Loucy (cell line): Measurements from ENCODE around the gene DTL.

ENCODE experiments used
- H2AFZ ChIP-seq: fragments of 200-600 bp; sonication (generic); 2 replicates; pipeline ENCODE4 v1.6.0; 2016; ENCODE audit warnings: antibody characterized with exemption, mild to moderate bottlenecking, low read length, moderate library complexity
- H3F3A ChIP-seq: fragments of 200-600 bp; 2 replicates; pipeline ENCODE4 v1.6.0; 2016; ENCODE audit warnings: antibody characterized with exemption, low read depth, mild to moderate bottlenecking
- H3K27me3 ChIP-seq: fragments of 200-600 bp; sonication (generic); 2 replicates; pipeline ENCODE4 v1.6.1; 2014; ENCODE audit warnings: low read length, mild to moderate bottlenecking; ENCODE audit not compliant: insufficient read depth, poor library complexity, severe bottlenecking
- H3K36me3 ChIP-seq: fragments of 200-600 bp; sonication (generic); 2 replicates; pipeline ENCODE4 v1.6.1; 2016; ENCODE audit warnings: low read length; ENCODE audit not compliant: insufficient read depth
- H3K4me1 ChIP-seq: fragments of 200-600 bp; sonication (generic); 2 replicates; pipeline ENCODE4 v1.5.1; 2014; ENCODE audit warnings: low read length, mild to moderate bottlenecking; ENCODE audit not compliant: insufficient read depth, poor library complexity, severe bottlenecking
- H3K4me2 ChIP-seq: fragments of 200-600 bp; sonication (generic); 2 replicates; pipeline ENCODE4 v1.6.0; 2014; ENCODE audit warnings: antibody characterized with exemption, low read length, low read depth, mild to moderate bottlenecking; ENCODE audit not compliant: poor library complexity, severe bottlenecking
- H3K4me3 ChIP-seq: fragments of 200-600 bp; sonication (generic); 2 replicates; pipeline ENCODE4 v1.5.1; 2014; ENCODE audit warnings: low read length, mild to moderate bottlenecking, mixed read lengths; ENCODE audit not compliant: poor library complexity, severe bottlenecking
- H3K79me2 ChIP-seq: fragments of 200-600 bp; sonication (generic); 2 replicates; pipeline ENCODE4 v1.6.1; 2014; ENCODE audit warnings: low read length; ENCODE audit not compliant: insufficient read depth
- H3K9ac ChIP-seq: fragments of 200-600 bp; sonication (generic); 2 replicates; pipeline ENCODE4 v1.6.0; 2014; ENCODE audit warnings: mild to moderate bottlenecking, low read depth, low read length, moderate library complexity; ENCODE audit not compliant: poor library complexity, severe bottlenecking
- H3K9me2 ChIP-seq: fragments of 200-600 bp; sonication (generic); replicated peaks from 2 replicates; pipeline ENCODE4 v1.6.1; 2016; ENCODE audit warnings: low read depth, low read length, mixed read lengths
- H3K9me3 ChIP-seq: fragments of 200-600 bp; sonication (generic); 2 replicates; pipeline ENCODE4 v1.6.1; 2014; ENCODE audit warnings: mild to moderate bottlenecking, antibody characterized with exemption, low read length, low read depth; ENCODE audit not compliant: insufficient read depth
- H4K20me1 ChIP-seq: fragments of 200-600 bp; sonication (generic); 2 replicates; pipeline ENCODE4 v1.6.0; 2014; ENCODE audit warnings: antibody characterized with exemption, low read length, mild to moderate bottlenecking; ENCODE audit not compliant: insufficient read depth, poor library complexity, severe bottlenecking
- EZH2phosphoT487 ChIP-seq: fragments of 200-600 bp; IDR thresholded peaks from 2 replicates; pipeline ENCODE4 v1.6.1; 2018; ENCODE audit warnings: antibody characterized with exemption, mild to moderate bottlenecking, moderate library complexity, borderline replicate concordance
- TF ChIP-seq, protein P1 (sequence below): fragments of 200-600 bp; sonication (generic); conservative IDR thresholded peaks from 2 replicates; pipeline ENCODE4 v1.5.1; 2014; ENCODE audit warnings: mild to moderate bottlenecking, antibody characterized with exemption, low read length

Gene DTL

DNA sequence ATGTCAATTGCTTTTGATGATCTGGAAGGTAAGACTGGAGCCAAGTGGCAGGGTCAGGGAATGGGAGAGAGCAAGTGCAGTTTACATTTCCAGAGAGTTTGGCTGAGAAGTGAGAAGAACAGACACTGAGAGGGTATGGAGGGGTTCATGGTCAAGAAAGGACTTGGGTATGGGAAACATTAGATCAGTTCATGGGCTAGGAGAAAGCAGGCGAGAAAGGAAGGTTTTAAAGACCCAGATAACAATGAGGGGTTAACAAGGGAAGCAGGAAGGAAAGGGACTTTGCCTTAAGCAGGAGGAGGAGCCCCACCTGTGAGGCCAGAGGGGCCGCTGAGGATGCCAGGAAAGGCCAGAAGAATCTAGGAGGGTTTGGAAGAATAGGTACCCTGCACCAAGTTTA lies 78.2 kb downstream of the DTL start:
- Histone ChIP-seq H3K9me2 (no peaks in the 10 kb centered on the region), H3K9me3 (no peaks in the 10 kb centered on the region), H3K4me2 (no peak overlapping the region), H4K20me1 (no peaks in the 10 kb centered on the region), H3K36me3 (peaks cover 14% of the 10 kb centered on the region; the same call in 1 of the 2 replicates), H3K27me3 (no peaks in the 10 kb centered on the region), H2AFZ (no peak overlapping the region), H3K4me1 (peaks cover 2% of the 10 kb centered on the region), H3K79me2 (0 out of 2 replicates have a peak, but pooled peaks cover 4% of the 10 kb centered on the region), H3K4me3 (no peak overlapping the region), H3K9ac (no peak overlapping the region), H3F3A (no peaks in the 10 kb centered on the region)
- TF ChIP-seq, protein P1, sequence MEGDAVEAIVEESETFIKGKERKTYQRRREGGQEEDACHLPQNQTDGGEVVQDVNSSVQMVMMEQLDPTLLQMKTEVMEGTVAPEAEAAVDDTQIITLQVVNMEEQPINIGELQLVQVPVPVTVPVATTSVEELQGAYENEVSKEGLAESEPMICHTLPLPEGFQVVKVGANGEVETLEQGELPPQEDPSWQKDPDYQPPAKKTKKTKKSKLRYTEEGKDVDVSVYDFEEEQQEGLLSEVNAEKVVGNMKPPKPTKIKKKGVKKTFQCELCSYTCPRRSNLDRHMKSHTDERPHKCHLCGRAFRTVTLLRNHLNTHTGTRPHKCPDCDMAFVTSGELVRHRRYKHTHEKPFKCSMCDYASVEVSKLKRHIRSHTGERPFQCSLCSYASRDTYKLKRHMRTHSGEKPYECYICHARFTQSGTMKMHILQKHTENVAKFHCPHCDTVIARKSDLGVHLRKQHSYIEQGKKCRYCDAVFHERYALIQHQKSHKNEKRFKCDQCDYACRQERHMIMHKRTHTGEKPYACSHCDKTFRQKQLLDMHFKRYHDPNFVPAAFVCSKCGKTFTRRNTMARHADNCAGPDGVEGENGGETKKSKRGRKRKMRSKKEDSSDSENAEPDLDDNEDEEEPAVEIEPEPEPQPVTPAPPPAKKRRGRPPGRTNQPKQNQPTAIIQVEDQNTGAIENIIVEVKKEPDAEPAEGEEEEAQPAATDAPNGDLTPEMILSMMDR, result no peak
- TF ChIP-seq EZH2phosphoT487, result no peak

DNA sequence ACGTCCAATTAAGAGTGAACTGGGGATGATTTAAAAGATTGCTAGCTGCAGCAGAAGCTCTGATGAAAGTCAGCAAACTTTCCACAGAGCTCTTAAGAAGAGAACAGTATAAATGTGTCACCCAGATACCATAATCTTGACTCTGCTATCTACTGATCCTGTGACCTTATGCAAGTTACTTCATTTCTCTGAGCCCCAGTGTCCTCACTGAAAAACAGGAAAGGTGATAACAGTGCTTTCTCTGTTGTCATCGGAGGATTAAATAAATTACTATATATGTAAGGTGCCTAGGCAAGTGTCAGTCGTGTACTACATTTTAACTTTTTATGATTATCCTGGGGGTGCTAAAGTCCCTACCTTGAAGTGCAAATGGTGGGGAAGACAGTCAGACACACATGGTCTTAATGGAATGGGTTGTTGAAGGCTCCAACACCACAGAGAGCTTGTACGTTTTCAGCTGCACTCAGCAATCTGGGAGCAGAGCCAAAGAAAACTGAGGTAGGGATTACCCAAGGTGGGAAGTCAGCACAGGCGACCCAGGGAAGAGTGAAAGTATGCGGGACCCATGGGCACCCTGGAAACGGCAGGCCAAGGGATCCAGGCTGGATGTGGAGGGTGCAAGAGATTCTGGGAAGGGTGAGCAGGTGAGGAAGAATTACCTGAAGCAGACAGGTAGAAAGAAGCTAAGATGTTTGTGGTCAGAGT lies 82.8 kb downstream of the DTL start:
- TF ChIP-seq EZH2phosphoT487, result no peak
- TF ChIP-seq, protein P1, result no peak
- Histone ChIP-seq H3K27me3 (no peaks in the 10 kb centered on the region), H3K4me3 (no peak overlapping the region), H2AFZ (no peak overlapping the region), H3K9me3 (no peaks in the 10 kb centered on the region), H3K4me2 (no peak overlapping the region), H3F3A (no peaks in the 10 kb centered on the region), H3K9me2 (no peaks in the 10 kb centered on the region), H3K79me2 (no peaks in the 10 kb centered on the region), H3K36me3 (no peaks in the 10 kb centered on the region), H4K20me1 (peaks cover 3% of the 10 kb centered on the region), H3K4me1 (no peaks in the 10 kb centered on the region), H3K9ac (no peak overlapping the region)

DNA sequence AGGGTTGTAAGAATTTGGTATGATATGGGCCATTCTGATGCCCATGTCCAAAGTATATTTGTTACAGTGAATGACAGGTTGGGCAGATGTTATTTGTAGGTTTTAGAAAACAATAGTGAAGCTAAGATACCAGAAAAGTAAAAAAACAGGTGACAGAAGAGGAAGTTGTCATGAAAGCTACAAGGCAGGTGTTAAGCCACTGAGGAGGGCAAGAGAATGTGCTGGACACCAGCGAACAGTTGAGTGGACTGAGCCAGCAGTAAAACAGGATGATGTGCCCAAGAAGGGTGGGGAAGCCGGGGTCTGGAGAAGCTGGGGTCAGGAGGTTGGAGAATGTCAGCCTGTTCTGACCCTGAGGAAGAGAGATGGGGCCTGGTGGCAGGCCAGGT lies 83.3 kb downstream of the DTL start:
- H3K36me3 ChIP-seq, result no peaks in the 10 kb centered on the region
- H3F3A ChIP-seq, result no peaks in the 10 kb centered on the region
- H4K20me1 ChIP-seq, result peaks cover 3% of the 10 kb centered on the region
- H3K79me2 ChIP-seq, result no peaks in the 10 kb centered on the region
- no peak overlapping the region for H3K9ac ChIP-seq
- no peak overlapping the region for H3K4me3 ChIP-seq
- no peak overlapping the region for H2AFZ ChIP-seq
- no peaks in the 10 kb centered on the region for H3K9me2 ChIP-seq
- no peaks in the 10 kb centered on the region for H3K9me3 ChIP-seq
- H3K4me2 ChIP-seq, result no peak overlapping the region
- no peaks in the 10 kb centered on the region for H3K27me3 ChIP-seq
- TF ChIP-seq, protein P1, result no peak
- no peak for TF ChIP-seq EZH2phosphoT487
- no peaks in the 10 kb centered on the region for H3K4me1 ChIP-seq
